H1 (cell line): Measurements from ENCODE around the gene TMEM138. TPM values are rescaled to one million over a fixed set of nuclear protein-coding genes. Genes with fewer than 3 reads are reported as not detected.

Experiments
- CTCF ChIA-PET: fragments of 300-600 bp; sonication (Branson Sonifier 250); formaldehyde crosslinking; loops from one replicate; lab custom pipeline; 2021; ENCODE audit not compliant: partially characterized antibody; lab: Charles Lee
- POLR2A ChIA-PET: fragments of 300-600 bp; sonication (Branson Sonifier 250); formaldehyde crosslinking; loops from one replicate; lab custom pipeline; 2021; ENCODE audit warnings: inconsistent platforms; ENCODE audit not compliant: partially characterized antibody; lab: Charles Lee
- DNase-seq, 2 experiments: peaks; one replicate each; pipeline versions ENCODE4 v3.0.0 to v3.0.0-alpha.2; 2010 to 2022; ENCODE audit warnings: low spot score in 2 of 2, low read depth in 1 of 2, mixed read lengths in 1 of 2
- FAIRE-seq: peaks from 2 replicates; lab custom pipeline; 2011; peaks lifted over from hg19 to GRCh38; lab: Jason Lieb, UNC
- H2AFZ ChIP-seq: 2 replicates; pipeline ENCODE4 v1.8.1; 2012; ENCODE audit warnings: low read length, inconsistent platforms
- H2AK5ac ChIP-seq: 2 replicates; pipeline ENCODE4 v1.6.1; 2013; ENCODE audit warnings: low read depth, low read length
- H2BK120ac ChIP-seq: replicated peaks from 2 replicates; pipeline ENCODE3; 2013; ENCODE audit warnings: low read depth, low read length, inconsistent platforms
- H2BK12ac ChIP-seq: 2 replicates; pipeline ENCODE4 v1.6.1; 2013; ENCODE audit warnings: low read depth, low read length
- H2BK15ac ChIP-seq: 2 replicates; pipeline ENCODE4 v1.6.1; 2013; ENCODE audit warnings: low read length
- H2BK20ac ChIP-seq: 2 replicates; pipeline ENCODE4 v1.6.1; 2013; ENCODE audit warnings: low read length
- H2BK5ac ChIP-seq: 2 replicates; pipeline ENCODE4 v1.6.1; 2013; ENCODE audit warnings: low read depth, low read length
- H3K14ac ChIP-seq: 2 replicates; pipeline ENCODE4 v1.6.1; 2013; ENCODE audit warnings: inconsistent platforms; ENCODE audit not compliant: insufficient read length
- H3K18ac ChIP-seq: 2 replicates; pipeline ENCODE4 v1.6.1; 2013; ENCODE audit warnings: low read length; ENCODE audit errors: extremely low read depth
- H3K23ac ChIP-seq: 2 replicates; pipeline ENCODE4 v1.6.1; 2013; ENCODE audit warnings: inconsistent platforms; ENCODE audit not compliant: insufficient read length
- H3K23me2 ChIP-seq: 2 replicates; pipeline ENCODE4 v1.6.1; 2013; ENCODE audit warnings: low read depth, low read length
- H3K27ac ChIP-seq: 2 replicates; pipeline ENCODE4 v1.6.1; 2011; ENCODE audit warnings: low read depth, low read length, inconsistent platforms
- H3K27me3 ChIP-seq, 4 experiments: replicated peaks in 1 of 4; 1 replicate in 1 of 4; 2 replicates in 3 of 4; pipeline versions ENCODE4 v1.6.1 to v1.8.1; 2011 to 2013; ENCODE audit warnings: low read length in 3 of 4, mild to moderate bottlenecking in 3 of 4, inconsistent platforms in 2 of 4, mixed read lengths in 2 of 4, moderate library complexity in 1 of 4; ENCODE audit not compliant: control insufficient read depth in 3 of 4, insufficient read depth in 3 of 4; ENCODE audit errors: extremely low read depth in 1 of 4
- H3K36me3 ChIP-seq, 4 experiments: 2 replicates each; pipeline versions ENCODE4 v1.6.1 to v1.8.1; 2011 to 2013; ENCODE audit warnings: mild to moderate bottlenecking in 4 of 4, low read length in 3 of 4, moderate library complexity in 2 of 4, control low read depth in 1 of 4, inconsistent platforms in 1 of 4; ENCODE audit not compliant: insufficient read depth in 4 of 4, control insufficient read depth in 2 of 4
- H3K4ac ChIP-seq: replicated peaks from 2 replicates; pipeline ENCODE3; 2013; ENCODE audit warnings: low read length, low read depth, mixed read lengths, inconsistent platforms; ENCODE audit not compliant: insufficient read length
- H3K4me1 ChIP-seq, 4 experiments: replicated peaks in 1 of 4; 1 replicate in 1 of 4; 2 replicates in 3 of 4; pipeline versions ENCODE4 v1.6.1 to v1.8.1; 2011 to 2013; ENCODE audit warnings: low read length in 3 of 4, inconsistent platforms in 2 of 4, mixed read lengths in 1 of 4; ENCODE audit not compliant: insufficient read depth in 4 of 4, control insufficient read depth in 3 of 4
- H3K4me2 ChIP-seq, 2 experiments: 2 replicates each; pipeline versions ENCODE4 v1.6.1 to v1.8.1; 2011 to 2013; ENCODE audit warnings: low read depth in 2 of 2, low read length in 2 of 2, control low read depth in 1 of 2, inconsistent platforms in 1 of 2, mild to moderate bottlenecking in 1 of 2; ENCODE audit not compliant: insufficient read depth in 1 of 2
- H3K4me3 ChIP-seq, 4 experiments: fragments of 200-600, 300-600 bp in 1 of 4; sonication (generic), shearing (Covaris generic), sonication (Bioruptor Twin) in 1 of 4; 2 replicates each; pipeline versions ENCODE4 v1.5.1 to v1.8.1; 2011 to 2016; ENCODE audit warnings: low read length in 4 of 4, low read depth in 3 of 4, control low read depth in 2 of 4, inconsistent platforms in 2 of 4, mild to moderate bottlenecking in 2 of 4, mixed read lengths in 1 of 4, moderate library complexity in 1 of 4; ENCODE audit not compliant: insufficient read depth in 2 of 4; ENCODE audit errors: extremely low read depth in 1 of 4
- H3K56ac ChIP-seq: replicated peaks from 2 replicates; pipeline ENCODE3; 2013; ENCODE audit warnings: low read depth, mild to moderate bottlenecking, mixed read lengths, low read length, inconsistent platforms; ENCODE audit not compliant: insufficient read length
- H3K79me1 ChIP-seq: 2 replicates; pipeline ENCODE4 v1.6.1; 2013; ENCODE audit warnings: low read depth, low read length, control low read depth
- H3K79me2 ChIP-seq, 2 experiments: 2 replicates each; pipeline versions ENCODE4 v1.6.1 to v1.8.1; 2012 to 2013; ENCODE audit warnings: low read length in 2 of 2, mild to moderate bottlenecking in 2 of 2, inconsistent platforms in 1 of 2; ENCODE audit not compliant: insufficient read depth in 2 of 2, control insufficient read depth in 1 of 2
- H3K9ac ChIP-seq, 4 experiments: replicated peaks in 1 of 4; 1 replicate in 1 of 4; 2 replicates in 3 of 4; pipeline versions ENCODE4 v1.6.1 to v1.8.1; 2011 to 2013; ENCODE audit warnings: low read depth in 3 of 4, low read length in 3 of 4, control low read depth in 2 of 4, mild to moderate bottlenecking in 2 of 4, moderate library complexity in 2 of 4, inconsistent platforms in 1 of 4; ENCODE audit errors: extremely low read depth in 1 of 4
- H3K9me3 ChIP-seq, 2 experiments: 2 replicates each; pipeline versions ENCODE4 v1.6.1 to v1.8.1; 2012 to 2013; ENCODE audit warnings: mild to moderate bottlenecking in 2 of 2, moderate library complexity in 2 of 2, control low read depth in 1 of 2, inconsistent platforms in 1 of 2, low read depth in 1 of 2, low read length in 1 of 2, mixed read lengths in 1 of 2; ENCODE audit not compliant: insufficient read depth in 2 of 2
- H4K20me1 ChIP-seq, 2 experiments: replicated peaks in 1 of 2; 2 replicates each; pipeline versions ENCODE3 to v1.8.1; 2011 to 2013; ENCODE audit warnings: inconsistent platforms in 2 of 2, low read length in 2 of 2, mild to moderate bottlenecking in 1 of 2; ENCODE audit not compliant: insufficient read depth in 2 of 2, control insufficient read depth in 1 of 2
- H4K5ac ChIP-seq: 2 replicates; pipeline ENCODE4 v1.6.1; 2013; ENCODE audit warnings: low read length, low read depth, mixed read lengths, inconsistent platforms; ENCODE audit not compliant: insufficient read length
- H4K8ac ChIP-seq: 2 replicates; pipeline ENCODE4 v1.8.0; 2013; ENCODE audit warnings: mild to moderate bottlenecking, moderate library complexity, low read length, inconsistent platforms; ENCODE audit not compliant: insufficient read depth; ENCODE audit errors: extremely low read depth
- H4K91ac ChIP-seq: replicated peaks from 2 replicates; pipeline ENCODE3; 2013; ENCODE audit warnings: low read length, mixed read lengths, inconsistent platforms; ENCODE audit not compliant: insufficient read length
- E2F6 ChIP-seq: IDR thresholded peaks from 2 replicates; pipeline ENCODE4 v1.6.1; 2012; ENCODE audit warnings: inconsistent platforms
- EGR1 ChIP-seq: IDR thresholded peaks from 2 replicates; pipeline ENCODE4 v1.6.1; 2011; ENCODE audit warnings: low read depth, low read length, borderline replicate concordance
- EP300 ChIP-seq, 2 experiments: IDR thresholded peaks; 1 replicate in 1 of 2; 2 replicates in 1 of 2; pipeline ENCODE4 v1.6.1; 2011 to 2012; ENCODE audit warnings: low read depth in 2 of 2, low read length in 2 of 2, mild to moderate bottlenecking in 2 of 2, borderline replicate concordance in 1 of 2, inconsistent platforms in 1 of 2, moderate library complexity in 1 of 2
- GTF2F1 ChIP-seq: IDR thresholded peaks from 2 replicates; pipeline ENCODE4 v1.6.1; 2012; ENCODE audit warnings: low read depth, low read length, improper control_type of control experiment, borderline replicate concordance
- SP2 ChIP-seq: IDR thresholded peaks from 2 replicates; pipeline ENCODE4 v1.6.1; 2012; ENCODE audit warnings: mild to moderate bottlenecking, low read length, inconsistent platforms
- SRF ChIP-seq: IDR thresholded peaks from 2 replicates; pipeline ENCODE4 v1.6.1; 2011; ENCODE audit warnings: mild to moderate bottlenecking, low read depth, low read length, moderate library complexity
- TCF12 ChIP-seq: IDR thresholded peaks from 2 replicates; pipeline ENCODE4 v1.6.1; 2011; ENCODE audit warnings: low read depth, mild to moderate bottlenecking, low read length
- WGBS, 2 experiments: shearing (Covaris generic) in 1 of 2; methylation state at CpG; one replicate each; pipeline versions ENCODE4 v1.1.6 to v1.1.7; 2013 to 2015; ENCODE audit warnings: low lambda C conversion rate in 2 of 2, mixed read lengths in 2 of 2, inconsistent platforms in 1 of 2, low coverage in 1 of 2, missing lambda C conversion rate in 1 of 2; ENCODE audit not compliant: insufficient replicate concordance in 2 of 2, insufficient coverage in 1 of 2, insufficient read length in 1 of 2; ENCODE audit errors: extremely low coverage in 1 of 2, missing lambda C conversion rate in 1 of 2; 5-methylcytosine and 5-hydroxymethylcytosine counted together
- polyA plus RNA-seq, 7 experiments: library from polyadenylated mRNA; depleted of rRNA in 3 of 7; stranded (reverse) in 5 of 7; unstranded in 2 of 7; fragments of >200 nt in 5 of 7; fragments of 200-250 nt in 2 of 7; gene quantifications; 1 replicate in 5 of 7; 2 replicates in 1 of 7; 4 replicates in 1 of 7; pipeline versions ENCODE4 v1.2.1 to v1.2.3, GENCODE V29; 2011 to 2013; ENCODE audit warnings: missing spikeins in 2 of 7, mixed read lengths in 2 of 7
- total RNA-seq: library from RNA; stranded (reverse); fragmentation: NEBNext Ultra II Directional; extraction: Animal tissue kit (Norgen Biotek cat#: 25700); gene quantifications from 2 replicates; pipeline ENCODE4 v1.2.1, GENCODE V29; 2021
- TF ChIP-seq, protein P1 (sequence below): IDR thresholded peaks from 2 replicates; pipeline ENCODE4 v1.6.1; 2011; ENCODE audit warnings: low read depth, mild to moderate bottlenecking, low read length; ENCODE audit not compliant: insufficient read depth
- TF ChIP-seq, protein P2 (sequence below), 3 experiments: IDR thresholded peaks; 1 replicate in 2 of 3; 2 replicates in 1 of 3; pipeline versions ENCODE4 v1.5.1 to v1.6.1; 2011; ENCODE audit warnings: low read length in 3 of 3, mild to moderate bottlenecking in 3 of 3, inconsistent platforms in 2 of 3, low read depth in 1 of 3, moderate library complexity in 1 of 3; ENCODE audit not compliant: insufficient read depth in 1 of 3; ENCODE audit errors: control extremely low read depth in 1 of 3

The TMEM138 gene
- total and polyA plus RNA-seq, 2 of the 8 experiments (the other 6 are each of a cell fraction or from before 2014, with no cell fraction given) = 32.9 to 59.0 TPM

GRCh38 chr11:61359516-61359915 lies 2.7 kb upstream of the TMEM138 start:
- H3K14ac ChIP-seq = no peak overlapping the region
- ChIA-PET CTCF (interaction anchor here (0.7 to 22.8 kb wide), 4 partner anchors 22 to 181 kb away, joined by 4 to 255 read pairs (median 102); partner anchors contain the start of genes DDB1 and TKFC), POLR2A (interaction anchor here (0.6 to 39.7 kb wide), 7 partner anchors 7 to 69 kb away, joined by 3 to 1106 read pairs (median 70); partner anchors contain the start of genes CPSF7, CYB561A3, DDB1 and SDHAF2)
- H4K20me1 ChIP-seq = no peaks in the 10 kb centered on the region
- H3K79me2 ChIP-seq = peaks cover 3 to 23% of the 10 kb centered on the region in 2 experiments
- H2BK120ac ChIP-seq = no peak overlapping the region
- no peaks in the 10 kb centered on the region for H3K27me3 ChIP-seq
- peaks cover 5 to 6% (median 6%) of the 10 kb centered on the region in 4 experiments; a peak in 7 of 8 replicates for H3K36me3 ChIP-seq
- H4K5ac ChIP-seq = no peak overlapping the region
- H2AK5ac ChIP-seq = no peak overlapping the region
- no peak overlapping the region for H4K8ac ChIP-seq
- no peak overlapping the region for H3K4me2 ChIP-seq
- 100% methylated on average over 6 of the region's 6 CpGs; no CpG with 5 or more reads in 1 of the 2 experiments for whole genome bisulfite sequencing, 2 experiments
- no peak overlapping the region for H3K27ac ChIP-seq
- peaks cover 6% of the 10 kb centered on the region for H3K79me1 ChIP-seq
- DNase-seq (no peak), FAIRE-seq (no peak)
- no peak overlapping the region for H2BK20ac ChIP-seq
- no peak overlapping the region; a peak in 1 of 7 replicates for H3K9ac ChIP-seq
- no peak overlapping the region for H2AFZ ChIP-seq
- H3K4me1 ChIP-seq = no peaks in the 10 kb centered on the region
- H2BK5ac ChIP-seq = no peak overlapping the region
- H2BK12ac ChIP-seq = no peak overlapping the region
- H2BK15ac ChIP-seq = no peak overlapping the region
- H3K18ac ChIP-seq = no peak overlapping the region
- no peak overlapping the region for H3K4ac ChIP-seq
- H3K23ac ChIP-seq = no peak overlapping the region
- H4K91ac ChIP-seq = no peak overlapping the region
- H3K56ac ChIP-seq = no peak overlapping the region
- H3K9me3 ChIP-seq = no peaks in the 10 kb centered on the region
- peaks cover 14% of the 10 kb centered on the region for H3K23me2 ChIP-seq
- no peak overlapping the region for H3K4me3 ChIP-seq
- TF ChIP-seq, protein P1, sequence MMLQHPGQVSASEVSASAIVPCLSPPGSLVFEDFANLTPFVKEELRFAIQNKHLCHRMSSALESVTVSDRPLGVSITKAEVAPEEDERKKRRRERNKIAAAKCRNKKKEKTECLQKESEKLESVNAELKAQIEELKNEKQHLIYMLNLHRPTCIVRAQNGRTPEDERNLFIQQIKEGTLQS = no peak
- TF ChIP-seq TCF12 (no peak), GTF2F1 (no peak), EGR1 (no peak), SP2 (no peak), EP300 (IDR thresholded peaks at IDR 0.05; ENCODE audit: borderline replicate concordance in 1 of 2, low read depth in 2 of 2, low read length in 2 of 2) (no peak), E2F6 (no peak), SRF (no peak)
- TF ChIP-seq, protein P2, sequence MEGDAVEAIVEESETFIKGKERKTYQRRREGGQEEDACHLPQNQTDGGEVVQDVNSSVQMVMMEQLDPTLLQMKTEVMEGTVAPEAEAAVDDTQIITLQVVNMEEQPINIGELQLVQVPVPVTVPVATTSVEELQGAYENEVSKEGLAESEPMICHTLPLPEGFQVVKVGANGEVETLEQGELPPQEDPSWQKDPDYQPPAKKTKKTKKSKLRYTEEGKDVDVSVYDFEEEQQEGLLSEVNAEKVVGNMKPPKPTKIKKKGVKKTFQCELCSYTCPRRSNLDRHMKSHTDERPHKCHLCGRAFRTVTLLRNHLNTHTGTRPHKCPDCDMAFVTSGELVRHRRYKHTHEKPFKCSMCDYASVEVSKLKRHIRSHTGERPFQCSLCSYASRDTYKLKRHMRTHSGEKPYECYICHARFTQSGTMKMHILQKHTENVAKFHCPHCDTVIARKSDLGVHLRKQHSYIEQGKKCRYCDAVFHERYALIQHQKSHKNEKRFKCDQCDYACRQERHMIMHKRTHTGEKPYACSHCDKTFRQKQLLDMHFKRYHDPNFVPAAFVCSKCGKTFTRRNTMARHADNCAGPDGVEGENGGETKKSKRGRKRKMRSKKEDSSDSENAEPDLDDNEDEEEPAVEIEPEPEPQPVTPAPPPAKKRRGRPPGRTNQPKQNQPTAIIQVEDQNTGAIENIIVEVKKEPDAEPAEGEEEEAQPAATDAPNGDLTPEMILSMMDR (IDR thresholded peaks at IDR 0.05; ENCODE audit: control extremely low read depth in 1 of 3, insufficient read depth in 1 of 3, low read depth in 1 of 3, low read length in 3 of 3) = no peak
